KOPT-K1 (cell line): Measurements from ENCODE around the gene LRIT2.

Experiments used
- H3K27ac ChIP-seq: fragments of 200-600 bp; sonication (generic); 2 replicates; pipeline ENCODE4 v1.5.1; 2016; ENCODE audit warnings: antibody characterized with exemption, mild to moderate bottlenecking, low read depth, low read length; ENCODE audit not compliant: poor library complexity, severe bottlenecking
- H3K36me3 ChIP-seq: fragments of 200-600 bp; sonication (generic); 2 replicates; pipeline ENCODE4 v1.5.1; 2017; ENCODE audit warnings: antibody characterized with exemption, mild to moderate bottlenecking, low read length, moderate library complexity; ENCODE audit not compliant: insufficient read depth
- H3K9me3 ChIP-seq: fragments of 200-600 bp; sonication (generic); 2 replicates; pipeline ENCODE4 v1.5.1; 2017; ENCODE audit warnings: antibody characterized with exemption, low read length, mild to moderate bottlenecking; ENCODE audit not compliant: insufficient read depth, poor library complexity, severe bottlenecking

LRIT2 gene

DNA sequence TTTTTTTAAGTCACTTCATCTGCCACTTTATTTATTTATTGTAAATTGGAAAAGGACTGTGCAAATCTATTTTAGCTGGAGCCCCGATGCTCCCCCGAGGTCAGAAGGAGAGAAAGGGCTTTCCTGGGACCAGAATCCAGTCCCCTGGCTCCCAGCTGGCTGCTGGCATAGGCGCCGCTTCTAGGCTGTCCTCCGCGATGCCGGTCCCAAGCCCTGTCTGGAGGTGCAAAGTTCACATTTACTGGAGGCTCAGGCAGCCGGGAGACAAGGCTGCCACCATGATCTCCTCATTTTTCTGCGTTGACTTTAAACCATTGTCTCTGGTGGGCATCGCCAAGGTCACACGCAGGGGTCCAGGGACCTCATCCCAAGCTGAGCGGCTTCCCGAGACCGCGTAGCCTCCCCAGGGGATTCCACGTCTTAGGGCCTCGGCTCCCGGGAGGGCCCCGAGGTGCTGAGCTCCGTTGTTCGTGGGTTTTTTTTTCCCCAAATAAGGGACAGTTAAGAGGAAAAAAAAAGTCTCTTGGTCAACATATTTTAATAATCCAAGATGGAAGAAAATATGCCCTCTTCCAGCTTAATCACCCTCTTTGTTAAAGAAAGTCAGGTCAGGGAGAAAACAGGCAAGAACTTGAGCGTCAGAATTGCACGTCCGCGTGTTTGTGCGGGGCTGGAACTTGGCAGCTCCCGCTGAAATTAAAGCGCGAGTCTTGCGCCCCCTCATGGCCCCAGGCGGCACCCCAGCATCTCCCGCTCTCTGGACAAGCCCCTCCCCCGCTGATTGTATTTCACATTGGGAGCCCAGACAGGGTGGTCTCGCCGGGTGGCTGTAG, 31.4 kb upstream of the LRIT2 start:
- Histone ChIP-seq H3K9me3 (no peaks in the 10 kb centered on the region), H3K36me3 (no peaks in the 10 kb centered on the region), H3K27ac (no peak overlapping the region)

DNA sequence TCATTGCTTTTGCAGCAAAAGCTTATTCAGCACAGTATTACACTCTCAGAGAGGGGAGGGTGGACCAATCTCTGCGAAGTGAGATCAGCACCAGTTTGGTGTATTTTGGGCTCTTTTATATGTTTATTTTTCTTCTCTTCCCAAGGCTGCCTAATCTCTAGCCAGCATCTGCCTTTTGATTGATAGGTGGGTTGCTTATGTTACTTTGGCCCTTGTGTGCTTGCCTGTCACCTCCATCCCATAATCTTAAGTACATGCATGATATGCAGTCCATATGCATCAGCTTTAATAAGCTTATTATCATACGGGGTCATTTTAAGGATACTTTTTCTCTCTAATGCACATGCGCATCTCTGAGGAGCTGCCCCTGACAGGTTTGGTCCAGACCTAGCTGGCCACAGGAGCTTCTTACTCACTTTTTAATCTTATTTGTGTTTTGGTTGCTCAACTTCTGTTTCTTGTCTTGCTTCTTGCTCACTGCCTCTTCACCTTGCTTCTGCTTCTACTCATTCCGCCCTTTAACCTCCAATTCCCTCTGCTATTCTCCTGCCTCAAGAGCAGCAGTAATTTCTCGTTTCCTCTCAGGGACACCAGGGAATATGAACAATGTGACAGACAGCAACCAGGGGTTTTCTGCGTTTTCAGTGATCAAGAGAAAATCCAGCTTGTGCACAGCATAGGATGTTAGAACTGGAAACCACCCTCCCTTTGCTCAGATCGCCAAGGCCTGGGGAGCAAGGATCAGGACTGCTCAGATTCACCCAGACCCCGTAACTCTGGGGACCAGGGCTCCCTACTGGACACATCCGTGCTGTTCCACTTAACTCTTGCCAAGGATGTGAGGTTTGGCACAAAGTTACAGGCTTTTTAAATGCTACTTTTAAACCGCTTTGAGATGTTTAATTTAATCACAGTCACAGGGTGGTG, 29.5 kb upstream of the LRIT2 start:
- Histone ChIP-seq H3K27ac (no peak overlapping the region), H3K36me3 (no peaks in the 10 kb centered on the region)

DNA sequence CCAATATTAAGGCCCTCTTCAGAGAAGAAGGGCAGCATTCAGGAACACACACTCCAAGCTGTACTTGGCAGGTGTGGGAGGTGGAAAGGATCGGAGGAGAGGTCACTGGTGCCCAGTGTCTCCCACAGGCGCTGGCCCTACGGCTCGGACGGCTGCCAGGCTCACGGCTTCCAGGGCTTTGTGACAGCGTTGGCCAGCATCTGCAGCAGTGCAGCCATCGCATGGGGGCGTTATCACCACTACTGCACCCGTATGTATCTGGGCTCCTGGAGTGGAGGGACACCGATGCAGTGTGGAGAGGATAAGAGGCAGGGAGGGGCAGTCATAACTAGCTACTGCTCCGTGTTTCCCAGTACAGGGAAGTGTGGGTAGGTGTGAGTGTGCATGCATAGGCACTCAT, 23.4 kb upstream of the LRIT2 start:
- H3K9me3 ChIP-seq, result no peaks in the 10 kb centered on the region
- H3K27ac ChIP-seq, result no peak overlapping the region

More for the DNA sequence above, 29.5 kb upstream of the LRIT2 start:
- no peaks in the 10 kb centered on the region for H3K9me3 ChIP-seq

DNA sequence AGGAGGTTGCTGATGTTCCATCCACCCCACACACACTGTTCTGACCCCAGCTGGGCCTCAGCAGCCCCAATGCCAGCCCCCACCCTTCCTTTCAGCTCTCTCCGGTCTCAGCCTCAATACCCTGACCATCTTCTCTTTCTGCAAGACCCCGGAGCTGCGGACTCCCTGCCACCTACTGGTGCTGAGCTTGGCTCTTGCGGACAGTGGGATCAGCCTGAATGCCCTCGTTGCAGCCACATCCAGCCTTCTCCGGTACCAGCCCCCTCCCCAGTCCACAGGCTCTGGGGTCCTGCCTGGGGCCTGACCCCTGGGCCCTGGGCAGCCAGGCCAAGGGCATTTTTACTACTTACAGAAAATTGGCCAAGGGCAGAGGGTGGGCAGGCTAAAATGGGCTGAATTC, 22.2 kb upstream of the LRIT2 start:
- Histone ChIP-seq H3K36me3 (no peaks in the 10 kb centered on the region), H3K9me3 (no peaks in the 10 kb centered on the region), H3K27ac (no peak overlapping the region)

More for the DNA sequence above, 23.4 kb upstream of the LRIT2 start:
- H3K36me3 ChIP-seq, result no peaks in the 10 kb centered on the region

DNA sequence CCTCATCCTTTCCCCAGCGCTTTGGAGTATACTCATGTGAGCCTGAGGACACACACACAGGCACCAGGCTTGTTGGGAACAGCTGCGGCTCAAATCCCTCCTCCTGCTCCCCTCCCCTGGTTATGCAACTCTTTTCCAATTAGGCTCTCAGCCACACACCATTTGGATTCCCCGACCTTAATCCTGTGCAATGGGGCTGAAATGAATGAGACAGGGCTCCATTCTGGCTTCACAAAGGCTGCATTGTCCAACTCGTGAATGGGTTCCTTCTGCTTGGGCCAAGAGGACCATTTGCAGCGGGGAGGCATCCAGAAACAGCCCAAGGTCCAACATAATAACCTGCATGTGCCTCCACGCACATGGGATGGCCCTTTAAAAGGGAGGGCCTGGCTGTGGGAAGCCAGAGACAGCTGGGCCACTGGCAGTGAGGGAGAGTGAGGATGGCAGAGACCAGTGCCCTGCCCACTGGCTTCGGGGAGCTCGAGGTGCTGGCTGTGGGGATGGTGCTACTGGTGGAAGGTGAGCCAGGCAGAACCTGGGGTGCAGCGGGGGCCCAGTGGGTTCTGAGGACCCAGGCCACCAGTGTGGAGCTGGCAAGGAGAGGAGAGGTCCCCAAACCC, 19.4 kb upstream of the LRIT2 start, which contains the start of gene RGR:
Gene RGR, plus strand, starts transcription at position 403 of the 620 bp plus-strand sequence. Its CDS starts 38 bp downstream, at position 441.
- no peaks in the 10 kb centered on the region for H3K36me3 ChIP-seq
- H3K27ac ChIP-seq, result no peak within 1 kb of the TSS
- H3K9me3 ChIP-seq, result no peaks in the 10 kb centered on the region

DNA sequence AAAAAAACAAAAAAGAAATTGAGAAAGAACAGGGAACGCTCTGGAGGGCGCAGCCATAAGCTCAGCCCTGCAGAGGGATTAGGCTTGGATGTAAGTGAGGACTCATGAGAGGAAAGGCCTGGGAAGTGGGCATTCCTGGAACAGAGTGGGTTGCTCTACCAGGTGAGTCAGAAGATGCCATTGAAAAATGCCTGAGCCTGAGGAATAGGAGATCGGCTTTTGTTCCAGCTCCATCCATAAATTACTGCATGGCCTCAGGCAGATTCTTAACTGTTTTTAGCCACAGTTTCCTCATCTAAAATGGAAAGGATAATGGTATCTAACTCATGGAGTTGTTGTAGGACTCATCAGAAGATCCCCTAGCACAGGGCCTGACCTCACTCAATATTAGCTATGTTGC, 18.4 kb upstream of the LRIT2 start:
- no peak overlapping the region for H3K27ac ChIP-seq
- H3K36me3 ChIP-seq, result no peaks in the 10 kb centered on the region
- H3K9me3 ChIP-seq, result no peaks in the 10 kb centered on the region

DNA sequence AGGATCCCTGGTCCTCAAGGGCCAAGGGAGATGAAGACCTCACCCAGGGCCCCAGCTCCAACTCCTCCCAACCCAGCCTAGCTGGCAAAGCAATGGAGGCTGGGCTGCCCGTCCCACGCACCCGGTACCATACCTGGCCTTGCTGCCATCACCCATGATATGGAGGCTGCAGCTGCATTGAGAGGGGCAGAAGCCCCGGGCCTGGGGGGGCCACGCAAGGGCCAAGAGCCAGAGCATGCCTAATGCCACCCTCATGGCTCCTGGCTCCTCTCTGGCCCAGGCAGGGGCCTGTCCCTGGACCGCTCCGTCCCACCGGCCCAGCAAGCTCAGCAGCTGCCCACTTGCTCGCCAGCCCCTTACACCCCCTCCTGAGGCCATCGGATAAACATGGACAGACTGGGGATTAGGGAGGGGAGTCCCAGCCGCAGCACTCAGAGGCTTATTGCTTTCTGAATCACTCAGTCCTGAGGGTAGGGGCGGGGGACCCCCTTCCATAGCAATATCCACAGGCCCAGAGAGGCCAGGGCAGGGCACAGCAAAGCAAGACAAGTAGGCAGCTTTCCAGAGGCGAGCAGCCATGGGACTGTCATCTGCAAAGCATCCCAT, 15.9 kb upstream of the LRIT2 start, which contains the start of gene LRIT1:
Gene LRIT1, minus strand, starts transcription at position 362 of the 606 bp plus-strand sequence. Its CDS starts 107 bp downstream, at position 255.
- H3K9me3 ChIP-seq, result no peaks in the 10 kb centered on the region
- no peak within 1 kb of the TSS for H3K27ac ChIP-seq
- H3K36me3 ChIP-seq, result no peaks in the 10 kb centered on the region

DNA sequence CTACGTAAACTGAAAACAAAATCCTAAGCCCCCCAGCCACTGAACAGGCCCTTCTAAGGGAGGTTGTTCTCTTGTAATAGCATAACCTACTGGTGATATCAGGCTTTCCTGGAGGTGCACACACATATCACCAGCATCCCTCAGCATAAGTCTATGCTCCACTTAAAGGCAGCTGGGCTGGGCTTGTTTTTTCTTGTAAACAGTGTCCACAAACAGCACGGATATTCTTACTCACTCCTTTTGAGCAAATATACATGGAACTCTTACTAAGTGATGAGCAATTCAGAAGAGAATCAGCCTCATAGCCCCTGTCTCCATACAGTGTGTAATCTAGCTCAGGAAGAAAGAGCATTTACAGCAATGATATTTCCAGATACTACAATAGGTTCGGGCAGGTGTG, 13.6 kb upstream of the LRIT2 start:
- H3K36me3 ChIP-seq, result no peaks in the 10 kb centered on the region
- H3K27ac ChIP-seq, result no peak overlapping the region
- H3K9me3 ChIP-seq, result no peaks in the 10 kb centered on the region

DNA sequence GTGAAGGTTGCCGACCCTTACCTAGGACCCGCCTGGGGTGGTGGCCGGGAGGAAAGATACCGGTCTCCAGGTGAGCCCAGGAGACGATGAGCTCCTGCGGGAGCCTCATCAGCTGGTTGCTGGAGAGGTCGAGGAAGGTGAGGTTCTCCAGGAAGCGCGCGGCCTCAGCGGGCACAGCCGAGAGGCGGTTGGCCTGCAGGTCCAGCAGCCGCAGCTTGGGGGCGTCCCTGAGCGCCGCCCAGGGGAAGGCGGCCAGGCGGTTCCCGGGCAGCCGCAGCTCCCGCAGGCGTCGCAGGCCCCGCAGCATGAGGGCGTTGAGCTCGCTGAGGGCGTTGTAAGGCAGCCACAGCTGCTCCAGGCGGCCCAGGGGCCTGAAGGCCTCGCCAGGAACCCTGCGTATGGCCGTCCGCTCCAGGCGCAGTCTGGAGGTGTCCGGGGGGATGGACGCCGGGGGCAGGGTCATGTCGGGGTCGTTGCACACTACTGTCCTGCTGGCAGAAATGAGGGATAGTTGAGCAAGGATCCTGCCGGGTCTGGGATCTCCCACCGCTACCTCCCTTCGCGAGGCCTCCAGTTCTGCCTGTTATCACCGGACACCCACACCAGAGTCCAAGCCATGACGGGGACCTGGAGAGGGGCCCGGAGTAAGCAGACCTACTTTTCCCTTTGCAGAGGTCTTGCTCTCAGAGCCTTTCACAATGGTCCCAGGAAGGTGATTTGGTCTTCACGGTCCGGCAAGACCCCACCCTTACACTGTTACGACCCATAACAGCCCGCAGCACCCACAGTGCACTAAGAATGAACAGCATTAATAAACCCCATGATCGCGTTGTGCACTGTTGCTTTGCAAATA, 12.1 kb upstream of the LRIT2 start:
- H3K27ac ChIP-seq, result no peak overlapping the region
- no peaks in the 10 kb centered on the region for H3K9me3 ChIP-seq
- H3K36me3 ChIP-seq, result no peaks in the 10 kb centered on the region

DNA sequence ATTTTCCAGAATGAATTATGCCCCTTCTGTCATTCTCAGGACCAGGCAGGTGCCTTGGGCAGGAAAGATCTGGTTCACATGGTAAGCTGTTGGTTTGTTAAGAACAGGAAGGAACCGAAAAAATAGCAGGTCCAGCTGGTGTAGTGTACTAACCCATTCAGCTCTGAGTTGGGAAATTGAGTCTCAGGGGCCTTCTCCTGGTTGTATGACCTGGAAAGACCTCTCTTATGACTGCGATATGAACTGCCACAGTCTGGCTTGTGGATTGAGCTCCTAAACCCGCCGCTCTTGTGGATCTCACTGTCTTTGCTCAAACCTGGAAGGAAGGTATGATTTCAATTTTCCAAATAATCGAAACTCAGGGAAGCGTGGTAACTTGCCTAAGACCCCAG, 11.5 kb upstream of the LRIT2 start:
- H3K36me3 ChIP-seq, result no peaks in the 10 kb centered on the region
- no peaks in the 10 kb centered on the region for H3K9me3 ChIP-seq
- H3K27ac ChIP-seq, result no peak overlapping the region

DNA sequence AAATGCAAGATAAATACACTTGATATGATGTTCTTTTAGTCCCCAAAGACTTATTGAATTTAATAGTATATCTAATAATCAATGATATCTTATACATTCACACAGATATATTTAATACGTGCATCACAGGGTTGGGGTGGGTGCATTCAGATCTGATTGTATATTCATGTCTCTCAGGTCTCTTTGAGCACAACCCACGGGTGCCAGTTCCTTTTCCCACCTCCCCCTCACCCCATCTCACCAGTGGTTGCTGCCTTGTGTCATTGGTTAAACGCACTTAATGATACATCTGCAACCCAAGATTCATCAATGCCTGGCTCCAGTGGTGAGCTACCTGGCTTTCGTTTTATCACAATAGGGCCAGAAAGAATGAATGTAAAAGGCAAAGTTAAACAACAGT, 9.8 kb upstream of the LRIT2 start:
- Histone ChIP-seq H3K36me3 (no peaks in the 10 kb centered on the region), H3K9me3 (no peaks in the 10 kb centered on the region), H3K27ac (no peak overlapping the region)

DNA sequence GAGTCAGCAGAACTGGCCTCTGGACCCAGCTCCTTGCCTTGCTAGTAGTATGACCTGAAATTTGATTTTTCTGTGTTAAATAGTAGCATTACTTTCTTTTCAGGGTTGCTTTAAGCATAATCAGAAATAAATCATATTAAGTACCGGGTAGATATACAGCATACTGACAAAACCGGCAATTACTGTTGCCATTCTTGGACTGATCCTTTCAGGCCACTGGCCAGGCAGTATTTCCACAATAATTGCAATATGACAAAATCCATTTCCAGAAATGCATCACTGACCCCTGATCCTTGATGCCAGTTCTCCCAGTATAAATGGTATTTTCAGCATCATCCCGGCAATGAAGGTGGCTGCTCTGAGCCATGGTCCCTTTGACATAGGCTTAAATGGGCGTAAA, 9.1 kb upstream of the LRIT2 start:
- Histone ChIP-seq H3K36me3 (no peaks in the 10 kb centered on the region), H3K27ac (no peak overlapping the region)

DNA sequence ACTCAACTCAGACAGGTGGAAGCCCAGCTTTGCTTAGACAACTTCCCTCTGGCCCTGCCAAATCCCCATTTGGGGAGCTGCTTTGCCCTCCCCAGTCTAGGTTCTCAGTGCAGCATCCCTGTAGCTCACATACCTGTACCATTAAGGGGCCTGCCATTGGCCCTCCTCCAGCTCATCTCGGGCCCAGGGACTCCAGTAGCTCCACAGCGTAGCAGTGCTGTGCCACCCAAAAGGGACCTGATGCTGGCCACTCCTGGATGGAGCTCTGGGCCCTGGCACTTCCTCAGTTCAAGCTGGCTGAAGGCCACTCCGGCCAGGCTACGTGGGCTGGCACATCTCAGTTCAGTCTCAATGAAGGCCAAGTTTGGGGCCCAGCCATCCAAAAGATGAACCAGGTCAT, 8.6 kb upstream of the LRIT2 start:
- Histone ChIP-seq H3K36me3 (no peaks in the 10 kb centered on the region), H3K27ac (no peak overlapping the region), H3K9me3 (no peaks in the 10 kb centered on the region)

More for the DNA sequence above, 9.1 kb upstream of the LRIT2 start:
- no peaks in the 10 kb centered on the region for H3K9me3 ChIP-seq

DNA sequence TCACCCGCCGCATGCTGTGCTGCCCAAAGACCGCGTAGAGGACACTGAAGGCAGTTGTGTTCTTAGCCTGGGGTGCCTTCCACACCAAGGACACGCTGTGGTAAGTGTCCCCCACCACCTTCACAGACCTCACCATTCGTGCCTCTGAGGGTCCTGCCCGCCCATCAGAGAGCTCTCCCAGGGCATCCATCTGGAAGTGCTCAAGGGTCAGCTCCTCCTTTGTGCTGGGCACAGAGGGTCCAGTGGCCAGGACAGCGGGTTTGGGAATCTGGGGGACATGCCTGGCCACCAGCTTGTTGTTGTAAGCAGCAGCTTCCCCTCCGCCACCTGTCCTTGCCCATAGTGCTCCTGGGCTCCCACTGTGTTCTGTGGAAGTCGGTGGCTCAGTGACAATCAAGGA, 7.0 kb upstream of the LRIT2 start:
- H3K36me3 ChIP-seq, result no peaks in the 10 kb centered on the region
- H3K9me3 ChIP-seq, result no peaks in the 10 kb centered on the region
- no peak overlapping the region for H3K27ac ChIP-seq
